Measurements from ENCODE around the gene ZNF823.
"Not testable (repeated sequence)": the region's sequence is repeated elsewhere in the genome, so short reads cannot be mapped to it uniquely, and the experiment has no call there.

The ZNF823 gene

DNA sequence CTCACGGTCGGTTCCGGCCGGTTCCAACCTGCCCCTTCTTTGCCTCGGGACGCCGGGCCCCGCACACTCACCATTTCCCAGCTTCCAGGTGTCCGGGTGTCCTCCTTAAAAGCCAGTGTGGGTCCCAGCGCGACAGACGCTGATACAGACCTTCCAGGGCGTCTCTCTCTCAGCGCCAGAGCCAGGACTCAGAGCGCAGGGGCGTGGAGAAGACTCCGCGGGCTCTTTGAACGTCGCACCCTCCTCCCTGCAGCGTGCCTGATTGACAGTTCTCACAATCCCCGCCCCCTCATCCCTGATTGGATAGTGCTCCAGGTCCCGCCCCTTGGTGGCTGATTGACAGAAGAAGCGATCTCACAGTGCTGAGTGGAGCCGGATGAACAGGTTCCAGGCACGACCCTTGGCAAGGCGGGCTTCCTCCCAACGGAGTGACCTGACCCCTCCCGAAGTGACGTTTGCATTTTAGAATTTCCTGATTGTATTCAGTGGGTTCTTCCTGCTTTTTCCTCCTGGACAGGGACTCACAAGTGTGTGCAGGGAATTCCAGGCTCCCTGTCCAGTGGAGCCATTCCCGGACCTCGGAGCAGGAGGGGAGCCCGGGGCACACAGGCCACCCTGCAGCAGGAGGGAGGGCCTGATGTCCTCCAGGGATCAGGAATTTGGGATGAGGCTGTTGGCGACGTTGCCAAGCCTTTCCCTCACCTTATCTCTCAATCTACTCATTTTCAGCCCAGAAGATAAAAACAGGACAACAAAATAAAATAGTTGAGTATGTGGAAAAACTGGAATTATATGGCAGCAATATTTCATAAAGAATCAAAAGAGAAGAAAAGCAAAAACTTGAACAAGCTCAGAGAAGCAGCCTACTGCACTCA, at the start of gene ZNF823:
Gene ZNF823, minus strand, starts transcription at position 201 of the 875 bp plus-strand sequence. Its CDS starts 127 bp downstream, at position 74.
- DNase-seq = peak; percentile 96

DNA sequence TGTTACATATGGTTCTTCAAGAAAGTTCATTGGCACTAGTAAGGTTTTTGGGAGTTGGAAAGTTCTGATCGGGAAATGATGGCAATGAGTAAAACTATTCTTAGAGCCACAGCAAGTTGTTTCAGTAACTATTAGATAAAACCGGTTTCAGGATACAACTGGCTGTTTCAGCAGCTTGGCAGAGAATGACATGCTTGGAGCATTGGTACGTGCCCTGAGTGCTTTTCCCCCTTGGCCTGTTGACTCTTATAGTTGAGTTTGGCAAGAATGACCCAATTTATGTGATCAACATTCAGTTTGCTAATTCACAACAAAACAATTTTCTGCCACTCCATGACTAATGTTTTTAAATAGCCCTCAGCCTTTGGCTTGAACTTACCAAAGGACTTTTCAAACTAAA, 48.8 kb upstream of the ZNF823 start:
- DNase-seq = no peak

DNA sequence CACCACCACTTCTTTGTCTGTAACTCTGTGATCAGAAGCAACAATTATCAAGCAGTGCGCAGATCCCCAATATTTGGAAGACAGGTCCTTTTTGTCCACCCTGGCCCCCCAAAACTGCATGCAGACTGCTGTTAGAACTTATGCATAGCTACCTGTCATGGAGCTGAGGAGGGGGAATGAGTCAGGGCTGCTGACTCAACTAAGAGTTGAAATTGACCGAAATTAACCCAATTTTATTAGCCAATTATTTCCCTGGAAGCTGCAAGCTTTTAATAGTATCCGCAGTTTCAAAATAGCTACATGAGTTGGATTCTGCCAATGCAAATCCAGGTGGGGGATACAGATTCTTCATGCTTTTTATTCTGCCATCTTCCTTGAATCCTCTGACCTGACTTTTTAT, 45.6 kb upstream of the ZNF823 start:
- DNase-seq = no peak

DNA sequence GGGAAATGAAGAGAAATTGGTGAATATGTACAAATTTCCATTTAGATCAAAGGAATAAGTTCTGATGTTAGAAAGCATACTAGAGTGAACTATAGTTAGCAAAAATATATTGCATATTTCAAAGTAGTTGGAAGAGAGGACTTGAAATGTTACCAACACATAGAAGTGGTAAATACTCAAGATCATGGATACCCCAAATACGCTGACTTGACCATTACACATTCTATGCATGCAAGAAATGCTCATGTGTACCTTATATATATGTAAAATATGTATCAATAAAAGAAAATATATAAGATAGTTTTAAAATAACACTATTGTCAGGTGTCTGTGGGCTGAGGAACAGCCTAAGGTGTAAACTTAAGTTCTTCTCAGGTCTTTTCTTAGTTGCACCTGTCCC, 45.0 kb upstream of the ZNF823 start:
- DNase-seq = no peak

DNA sequence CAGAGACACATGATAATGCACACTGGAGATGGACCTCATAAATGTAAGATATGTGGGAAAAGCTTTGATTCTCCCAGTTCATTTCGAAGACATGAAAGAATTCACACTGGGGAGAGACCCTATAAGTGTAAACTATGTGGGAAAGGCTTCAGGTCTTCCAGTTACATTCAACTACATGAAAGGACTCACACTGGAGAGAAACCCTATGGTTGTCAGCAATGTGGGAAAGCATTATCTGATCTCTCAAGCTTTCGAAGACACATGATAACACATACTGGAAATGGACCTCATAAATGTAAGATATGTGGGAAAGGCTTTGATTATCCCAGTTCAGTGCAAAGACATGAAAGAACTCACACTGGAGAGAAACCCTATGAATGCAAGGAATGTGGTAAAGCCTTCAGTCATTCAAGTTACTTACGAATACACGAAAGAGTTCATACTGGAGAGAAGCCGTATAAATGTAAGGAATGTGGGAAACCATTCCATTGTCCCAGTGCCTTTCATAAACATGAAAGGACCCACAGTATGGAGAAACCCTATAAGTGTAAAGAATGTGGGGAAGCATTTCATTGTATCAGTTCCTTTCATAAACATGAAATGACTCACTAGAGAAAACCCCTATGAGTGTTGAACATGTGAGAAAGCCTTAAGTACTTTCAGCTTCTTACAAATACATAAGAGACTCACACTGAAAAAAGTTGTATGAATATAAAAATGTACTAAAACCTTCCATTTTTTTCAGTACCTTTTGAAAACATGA, 42.7 kb upstream of the ZNF823 start:
- DNase-seq = no peak

DNA sequence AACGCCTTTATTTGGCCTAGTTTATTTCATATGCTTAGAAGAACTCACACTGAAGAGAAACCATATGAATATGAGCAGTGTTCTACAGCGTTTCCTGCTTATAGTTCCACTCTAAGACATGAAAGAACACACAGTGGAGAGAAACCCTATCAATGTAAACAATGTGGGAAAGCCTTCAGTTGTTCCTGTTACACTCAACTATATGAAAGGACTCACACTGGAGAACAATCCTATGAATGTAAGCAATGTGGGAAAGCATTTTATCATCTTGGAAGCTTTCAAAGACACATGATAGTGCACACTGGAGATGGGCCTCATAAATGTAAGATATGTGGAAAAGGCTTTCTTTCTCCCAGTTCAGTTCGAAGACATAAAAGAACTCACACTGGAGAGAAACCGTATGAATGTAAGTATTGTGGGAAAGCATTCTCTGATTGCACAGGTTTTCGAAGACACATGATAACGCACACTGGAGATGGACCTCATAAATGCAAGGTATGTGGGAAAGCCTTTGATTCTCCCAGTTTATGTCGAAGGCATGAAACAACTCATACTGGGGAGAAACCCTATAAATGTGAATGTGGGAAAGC, 41.8 kb upstream of the ZNF823 start:
- DNase-seq = no peak

DNA sequence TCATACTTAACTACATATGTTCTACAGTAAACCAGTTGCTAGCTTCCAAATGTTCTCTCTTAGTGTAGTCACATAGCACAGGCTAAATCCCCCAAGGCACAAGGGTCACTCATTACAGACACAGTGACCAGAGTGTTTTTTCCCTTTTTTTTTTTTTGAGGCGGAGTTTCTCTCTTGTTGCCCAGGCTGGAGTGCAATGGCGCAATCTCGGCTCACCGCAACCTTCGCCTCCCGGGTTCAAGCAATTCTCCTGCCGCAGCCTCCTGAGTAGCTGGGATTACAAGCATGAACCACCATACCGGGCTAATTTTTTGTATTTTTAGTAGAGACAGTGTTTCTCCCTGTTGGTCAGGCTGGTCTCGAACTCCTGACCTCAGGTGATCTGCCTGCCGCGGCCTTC, 37.9 kb upstream of the ZNF823 start:
- not testable (repeated sequence) for DNase-seq

DNA sequence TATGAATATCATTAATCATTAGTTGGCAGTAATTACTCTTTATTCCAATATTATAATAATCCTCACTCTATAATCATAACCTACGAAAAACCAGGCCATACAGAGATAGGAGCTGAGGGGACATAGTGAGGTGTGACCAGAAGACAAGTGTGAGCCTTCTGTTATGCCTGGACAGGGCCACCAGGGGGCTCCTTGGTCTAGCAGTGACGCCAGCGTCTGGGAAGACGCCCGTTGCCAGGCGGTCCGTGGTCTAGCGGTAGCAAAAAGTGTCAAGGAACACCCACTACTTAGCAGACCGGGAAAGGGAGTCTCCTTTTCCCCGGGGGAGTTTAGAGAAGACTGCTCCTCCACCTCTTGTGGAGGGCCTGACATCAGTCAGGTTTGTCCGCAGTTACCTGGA, 32.8 kb upstream of the ZNF823 start:
- not testable (repeated sequence) for DNase-seq

DNA sequence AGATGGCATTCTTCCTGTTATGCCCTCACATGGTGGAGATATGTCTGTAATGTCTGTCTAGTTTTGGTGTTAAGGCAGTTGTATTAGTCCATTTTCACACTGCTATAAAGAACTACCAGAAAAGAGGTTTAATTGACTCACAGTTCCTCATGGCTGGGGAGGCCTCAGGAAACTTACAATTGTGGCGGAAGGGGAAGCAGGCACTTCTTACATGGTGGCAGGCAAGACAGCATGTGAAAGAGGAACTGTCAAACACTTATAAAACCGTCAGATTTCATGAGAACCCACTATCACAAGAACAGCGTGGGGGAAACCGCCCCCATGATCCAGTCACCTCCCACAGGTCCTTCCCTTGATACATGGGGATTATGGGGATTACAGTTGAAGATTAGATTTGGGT, 31.2 kb upstream of the ZNF823 start:
- DNase-seq = no peak

DNA sequence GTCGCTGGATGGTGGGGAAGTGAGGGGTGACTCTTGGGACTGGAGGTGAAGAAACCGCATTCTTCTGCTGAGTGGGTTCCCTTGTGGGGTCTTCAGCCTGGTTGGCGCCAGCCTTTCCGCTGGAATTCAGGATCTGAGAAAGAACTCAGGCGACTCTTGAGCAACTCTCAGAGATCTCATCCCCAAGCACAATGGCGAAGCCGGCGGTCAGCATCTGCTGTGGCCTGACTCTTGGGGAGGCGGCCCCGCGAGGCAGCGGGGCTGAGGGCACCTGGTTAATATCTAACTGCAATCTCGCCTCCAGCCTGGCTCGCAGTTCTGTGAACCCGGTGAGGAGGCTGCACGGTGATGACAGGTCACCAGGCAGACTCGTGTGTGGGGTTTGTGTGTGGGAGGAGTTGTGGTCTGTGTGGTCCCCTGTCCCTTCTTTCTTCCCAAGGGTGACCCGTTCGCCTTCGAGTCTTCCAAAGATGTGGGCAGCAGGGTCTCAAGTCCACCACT, 28.9 kb upstream of the ZNF823 start:
- DNase-seq = peak; percentile 21

DNA sequence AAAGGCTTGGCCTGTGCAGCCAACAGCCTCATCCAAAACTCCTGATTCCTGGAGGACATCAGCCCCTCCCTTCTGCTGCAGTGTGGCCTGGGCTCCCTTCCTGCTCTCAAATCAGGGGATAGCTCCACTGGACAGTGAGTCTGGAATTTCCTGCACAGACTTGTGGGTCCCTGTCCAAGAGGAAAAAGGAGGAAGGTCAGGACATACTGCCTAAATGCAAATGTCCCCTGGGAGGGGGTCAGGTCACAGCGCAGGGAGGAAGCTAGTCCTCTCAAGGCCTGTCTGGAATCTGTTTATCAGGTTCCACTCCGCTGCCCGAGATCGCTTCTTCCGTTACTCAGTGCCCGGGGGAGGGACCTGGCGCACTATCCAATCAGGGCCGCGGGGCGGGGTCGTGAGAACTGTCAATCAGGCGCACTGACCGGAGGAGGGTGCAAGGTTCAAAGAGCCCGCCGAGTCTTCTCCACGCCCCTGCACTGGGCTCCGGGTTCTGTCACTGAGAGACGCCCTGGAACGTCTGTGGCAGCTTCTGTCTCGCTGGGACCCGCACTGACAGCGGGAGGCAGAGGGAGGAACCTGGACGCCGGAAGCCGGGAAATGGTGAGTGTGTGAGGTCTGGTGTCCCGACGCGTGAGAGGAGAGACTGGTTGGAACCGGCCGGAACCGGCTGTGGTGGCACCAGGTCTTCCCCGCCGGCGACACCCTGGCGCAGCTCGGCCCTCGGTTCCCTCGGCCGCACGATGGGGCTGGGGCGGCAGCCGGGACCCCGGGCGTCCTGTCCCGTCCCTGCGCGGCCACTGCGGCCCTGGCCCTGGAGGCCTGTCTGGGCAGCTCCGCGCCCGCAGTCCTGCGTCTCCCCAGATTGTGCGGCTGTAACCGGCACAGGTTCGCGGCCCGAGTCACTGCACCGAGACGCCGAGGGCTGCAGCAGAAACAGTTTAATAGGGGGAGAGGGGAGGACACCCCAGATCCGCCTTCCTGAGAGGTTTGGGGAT, 28.1 kb upstream of the ZNF823 start, which contains the start of gene ZNF441:
Gene ZNF441, plus strand, starts transcription at position 404 of the 995 bp plus-strand sequence. Its CDS starts 194 bp downstream, at position 598.
- DNase-seq = peak; percentile 95

DNA sequence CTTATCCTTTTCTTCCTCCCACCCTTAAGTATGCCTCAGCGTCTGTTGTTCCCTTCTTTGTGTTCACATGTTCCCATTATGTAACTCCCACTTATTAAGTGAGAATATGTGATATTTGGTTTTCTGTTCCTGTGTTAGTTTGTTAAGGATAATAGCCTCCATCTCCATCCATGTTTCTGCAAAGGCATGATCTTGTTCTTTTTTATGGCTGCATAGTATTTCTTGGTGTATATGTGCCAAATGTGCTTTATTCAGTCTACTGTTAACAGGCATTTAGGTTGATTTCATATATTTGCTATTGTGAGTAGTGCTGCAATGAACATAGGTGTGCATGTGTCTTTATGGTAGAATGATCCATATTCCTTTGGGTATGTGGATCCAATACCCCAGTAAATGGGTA, 24.9 kb upstream of the ZNF823 start:
- no peak for DNase-seq

DNA sequence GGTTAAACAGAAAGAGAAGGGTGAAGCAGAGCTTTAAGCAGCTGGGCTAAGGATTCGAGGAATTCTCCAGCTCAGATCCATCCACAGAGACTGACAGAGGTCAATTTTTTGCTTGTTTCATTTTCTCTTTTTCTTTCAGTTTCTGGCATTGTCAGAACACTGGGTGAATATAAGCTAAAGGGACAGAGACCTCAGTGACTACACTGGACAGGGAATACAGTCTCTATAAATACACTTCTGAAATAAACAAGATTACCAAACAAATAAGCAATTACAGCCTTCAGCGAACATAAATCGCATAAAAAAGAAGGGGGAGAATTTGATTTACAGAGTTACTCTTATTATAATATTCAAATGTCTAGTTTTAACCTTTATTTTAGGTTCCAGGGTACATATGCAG, 24.4 kb upstream of the ZNF823 start:
- no peak for DNase-seq

DNA sequence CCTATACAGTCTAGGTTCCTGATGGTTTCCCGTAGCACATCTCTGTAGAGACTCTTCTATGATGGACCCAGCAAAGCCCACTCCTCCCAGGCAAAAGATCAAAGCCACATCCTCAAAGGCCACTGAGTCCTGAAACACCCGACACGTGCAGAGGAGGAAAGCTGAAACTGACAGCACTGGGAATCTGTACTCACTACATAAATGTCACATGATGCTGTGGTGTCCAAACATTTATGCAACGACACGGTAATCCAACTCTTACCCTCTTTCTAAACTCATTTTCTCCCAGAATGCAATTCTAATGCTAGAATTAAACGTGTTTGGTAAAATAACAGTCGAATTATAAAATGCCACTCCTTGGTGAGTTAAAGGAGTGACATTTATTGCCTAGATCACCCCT, 21.1 kb upstream of the ZNF823 start:
- DNase-seq = no peak

DNA sequence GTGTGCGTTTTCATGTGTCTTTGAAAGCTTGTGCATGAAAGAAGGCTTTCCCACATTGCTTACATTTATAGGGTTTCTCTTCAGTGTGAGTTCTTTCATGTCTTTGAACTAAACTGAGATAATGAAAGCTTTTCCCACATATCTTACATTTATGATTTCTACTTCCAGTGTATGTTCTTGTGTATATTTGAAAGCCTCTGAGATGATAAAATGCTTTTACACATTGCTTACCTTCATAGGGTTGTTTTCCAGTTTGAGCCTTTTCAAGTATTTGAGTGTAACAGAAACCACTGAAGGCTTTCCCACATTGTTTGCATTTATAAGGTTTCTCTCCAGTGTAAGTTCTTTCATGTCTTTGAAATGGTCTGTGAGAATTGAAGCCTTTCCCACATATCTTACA, 18.2 kb upstream of the ZNF823 start:
- DNase-seq = no peak

DNA sequence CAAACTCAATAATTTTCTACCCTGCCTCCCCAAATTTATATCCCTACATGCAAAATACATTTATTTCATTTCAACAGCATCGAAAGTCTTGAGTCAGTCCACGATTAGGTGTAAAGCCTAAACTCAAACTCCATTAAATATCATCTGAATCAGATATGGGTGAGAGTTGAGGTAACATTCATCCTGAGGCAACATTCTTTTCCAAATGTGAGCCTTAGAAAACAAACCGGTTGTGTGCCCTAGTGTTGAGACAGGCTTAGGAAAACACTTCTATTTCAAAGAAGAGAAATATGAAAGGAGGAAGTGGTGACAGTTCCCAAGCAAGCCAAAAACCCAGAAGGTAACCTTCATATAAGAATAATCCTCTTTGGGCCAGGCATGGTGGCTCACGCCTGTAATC, 15.9 kb upstream of the ZNF823 start:
- DNase-seq = no peak

DNA sequence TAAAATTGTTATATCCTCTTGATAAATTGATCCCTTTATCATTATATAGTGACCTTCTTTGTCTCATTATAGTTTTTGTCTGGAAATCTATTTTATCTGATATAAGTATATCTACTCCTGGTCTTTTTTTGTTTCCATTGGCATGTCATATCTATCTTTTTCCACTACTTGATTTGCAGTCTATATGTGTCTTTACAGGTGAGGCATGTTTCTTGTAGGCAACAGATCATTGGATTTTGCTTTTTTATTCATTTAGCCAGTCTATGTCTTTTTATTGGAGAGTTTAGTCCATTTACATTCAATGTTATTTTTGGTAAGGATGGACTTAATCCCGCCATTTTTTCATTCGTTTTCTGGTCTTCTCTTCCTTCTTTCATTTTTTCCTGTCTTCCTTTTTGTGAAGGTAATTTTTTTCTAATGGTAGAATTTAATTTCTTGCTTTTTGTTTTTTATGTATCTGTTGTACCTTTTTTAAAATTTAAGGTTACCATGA, 13.5 kb upstream of the ZNF823 start:
- no peak for DNase-seq

DNA sequence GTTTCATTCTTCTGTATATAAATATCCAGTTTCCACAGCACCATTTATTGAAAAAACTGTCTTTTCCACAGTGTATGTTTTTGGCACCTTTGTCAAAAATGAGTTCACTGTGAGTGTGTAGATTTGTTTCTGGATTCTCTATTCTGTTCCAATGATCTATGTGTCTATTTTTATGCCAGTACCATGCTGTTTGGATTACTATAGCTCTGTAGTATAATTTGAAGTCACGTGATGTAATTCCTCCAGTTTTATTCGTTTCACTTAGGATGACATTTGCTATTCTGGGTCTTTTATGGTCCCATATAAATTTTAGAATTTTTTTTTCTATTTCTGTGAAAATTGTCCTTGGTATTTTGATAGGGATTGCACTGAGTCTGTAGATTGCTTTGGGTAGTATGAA, 11.0 kb upstream of the ZNF823 start:
- no peak for DNase-seq

DNA sequence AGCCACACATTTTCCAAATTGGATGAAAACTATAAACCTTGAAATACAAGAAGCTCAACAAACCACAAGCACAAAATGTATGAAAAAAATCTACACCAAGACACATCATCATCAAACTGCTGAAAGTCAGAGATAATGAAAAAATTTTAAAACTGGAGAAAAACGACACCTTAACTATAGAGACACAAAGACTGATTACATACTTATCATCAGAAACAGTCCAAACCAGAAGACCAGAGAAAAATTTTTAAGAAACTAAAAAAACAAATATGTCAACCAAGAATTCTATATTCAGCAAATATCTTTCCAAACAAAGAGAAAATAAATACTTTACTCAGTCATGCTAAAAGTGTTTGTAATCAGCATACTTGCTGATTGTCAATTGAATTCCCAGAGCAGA, 8.5 kb upstream of the ZNF823 start:
- no peak for DNase-seq

DNA sequence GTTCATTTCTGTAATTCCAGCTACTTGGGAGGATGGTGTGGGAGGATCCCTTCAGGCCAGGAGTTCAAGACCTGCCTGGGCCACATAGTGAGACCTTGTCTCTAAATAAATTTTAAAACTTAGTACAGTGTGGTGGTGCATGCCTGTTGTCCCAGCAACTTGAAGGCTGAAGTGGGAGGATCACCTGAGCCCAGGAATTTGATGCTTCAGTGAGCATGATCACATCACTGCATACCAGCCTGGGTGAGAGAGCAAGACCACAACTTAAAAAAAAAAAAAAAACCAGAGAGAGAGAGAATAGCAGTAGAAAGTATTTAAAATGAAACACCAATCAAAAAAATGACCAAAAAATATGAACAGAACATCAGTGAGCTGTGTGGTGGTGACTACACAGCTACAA, 7.1 kb upstream of the ZNF823 start:
- no peak for DNase-seq

DNA sequence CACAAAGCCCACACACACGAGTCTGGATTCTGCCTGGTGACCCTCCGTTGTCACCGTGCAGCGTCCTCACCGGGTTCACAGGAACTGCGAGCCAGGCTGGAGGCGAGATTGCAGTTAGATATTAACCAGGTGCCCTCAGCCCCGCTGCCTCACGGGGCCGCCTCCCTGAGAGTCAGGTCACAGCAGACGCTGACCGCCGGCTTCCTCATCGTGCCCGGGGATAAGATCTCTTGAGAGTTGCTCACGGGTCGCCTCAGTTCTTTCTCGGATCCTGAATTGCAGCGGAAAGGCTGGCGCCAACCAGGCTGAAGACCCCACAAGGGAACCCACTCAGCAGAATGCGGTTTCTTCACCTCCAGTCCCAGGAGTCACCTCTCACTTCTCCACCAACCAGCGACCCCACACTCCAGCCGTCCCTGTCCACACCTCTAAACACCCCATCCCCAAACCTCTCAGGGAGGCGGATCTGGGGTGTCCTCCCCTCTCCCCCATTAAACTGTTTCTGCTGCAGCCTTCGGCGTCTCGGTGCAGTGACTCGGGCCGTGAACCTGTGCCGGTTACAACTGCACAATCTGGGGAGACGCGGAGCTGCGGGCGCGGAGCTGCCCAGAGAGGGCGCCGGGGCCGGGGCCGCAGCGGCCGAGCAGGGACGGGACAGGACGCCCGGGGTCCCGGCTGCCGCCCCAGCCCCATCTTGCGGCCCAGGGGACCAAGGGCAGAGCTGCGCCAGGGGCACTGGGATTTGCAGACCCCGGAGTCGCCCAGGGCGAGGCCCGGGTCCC, 591 bp downstream of the ZNF823 start:
- DNase-seq = peak; percentile 26

Data from stimulated activated CD4-positive, alpha-beta T cell treated with anti-CD3 and anti-CD28 coated beads, Interleukin-4, amount 100 ng/mL, for 1 hour (primary cell).